Measurements from ENCODE around the gene SLIT3.

SLIT3 gene

GRCh38 chr5:168710706-168711105 lies 590.2 kb downstream of the SLIT3 start:
- DNase-seq, result no peak

GRCh38 chr5:168707716-168708695 lies 592.9 kb downstream of the SLIT3 start:
- no peak for DNase-seq

- no peak for DNase-seq
Measured at GRCh38 chr5:168706655-168707069, 594.3 kb downstream of the SLIT3 start.

GRCh38 chr5:168705321-168705720 lies 595.6 kb downstream of the SLIT3 start:
- DNase-seq, result no peak

GRCh38 chr5:168702511-168702910 lies 598.4 kb downstream of the SLIT3 start:
- DNase-seq, result no peak

- DNase-seq, result no peak
Measured at GRCh38 chr5:168701641-168702040, 599.3 kb downstream of the SLIT3 start.

- no peak for DNase-seq
Measured at GRCh38 chr5:168699002-168699401, 601.9 kb downstream of the SLIT3 start.

GRCh38 chr5:168697034-168697720 lies 603.8 kb downstream of the SLIT3 start:
- DNase-seq, result no peak

GRCh38 chr5:168696611-168697010 lies 604.3 kb downstream of the SLIT3 start:
- DNase-seq, result no peak

- no peak for DNase-seq
Measured at GRCh38 chr5:168695301-168695835, 605.6 kb downstream of the SLIT3 start.

GRCh38 chr5:168694289-168694688 lies 606.6 kb downstream of the SLIT3 start:
- no peak for DNase-seq

GRCh38 chr5:168693883-168694282 lies 607.1 kb downstream of the SLIT3 start:
- DNase-seq, result no peak

GRCh38 chr5:168693297-168693696 lies 607.6 kb downstream of the SLIT3 start:
- DNase-seq, result no peak

- DNase-seq, result no peak
Measured at GRCh38 chr5:168691891-168692290, 609.0 kb downstream of the SLIT3 start.

GRCh38 chr5:168689260-168689659 lies 611.7 kb downstream of the SLIT3 start:
- DNase-seq, result no peak

GRCh38 chr5:168686837-168687236 lies 614.1 kb downstream of the SLIT3 start:
- no peak for DNase-seq

- DNase-seq, result no peak
Measured at GRCh38 chr5:168685566-168685965, 615.4 kb downstream of the SLIT3 start.

- DNase-seq, result no peak
Measured at GRCh38 chr5:168683927-168684295, 617.0 kb downstream of the SLIT3 start.

- DNase-seq, result no peak
Measured at GRCh38 chr5:168683247-168683926, 617.6 kb downstream of the SLIT3 start.

- no peak for DNase-seq
Measured at GRCh38 chr5:168681556-168682183, 619.3 kb downstream of the SLIT3 start.

GRCh38 chr5:168680395-168680794 lies 620.5 kb downstream of the SLIT3 start:
- no peak for DNase-seq

GRCh38 chr5:168679515-168679920 lies 621.4 kb downstream of the SLIT3 start:
- peak; percentile 12 for DNase-seq

- DNase-seq, result no peak
Measured at GRCh38 chr5:168676501-168676900, 624.4 kb downstream of the SLIT3 start.

Data from NCI-H1048 (cell line).